Measurements from ENCODE around the gene ALPG.
"Not testable (repeated sequence)": the region's sequence is repeated elsewhere in the genome, so short reads cannot be mapped to it uniquely, and the experiment has no call there.

DNA sequence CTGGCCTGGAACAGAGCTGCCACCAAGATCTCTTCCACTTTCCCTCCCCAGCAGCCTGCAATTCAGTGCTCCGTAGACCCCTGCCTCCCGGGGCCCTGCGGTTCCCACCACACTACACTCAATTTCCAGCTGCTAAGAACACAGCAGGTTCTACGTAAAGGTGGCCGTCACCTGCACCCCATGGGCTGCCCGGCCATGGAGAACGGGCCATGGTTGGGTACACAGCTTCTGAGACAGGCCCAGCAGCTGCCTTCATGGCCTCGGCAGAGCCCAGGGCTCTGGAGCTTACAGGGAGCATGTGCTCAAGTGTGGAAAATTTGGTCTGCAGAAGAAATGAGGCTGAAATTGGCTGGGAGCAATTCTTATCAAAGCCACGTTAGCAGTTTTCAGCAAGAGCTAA lies 27.0 kb downstream of the ALPG start:
- TF ChIP-seq CTCF (CRISPR knock-in tag; IDR thresholded peaks at IDR 0.05); ISX (CRISPR knock-in tag; conservative IDR thresholded peaks at IDR 0.05); FOXK2 (IDR thresholded peaks at IDR 0.05); MLX (CRISPR knock-in tag; IDR thresholded peaks at IDR 0.05); CCDC6 (CRISPR knock-in tag; IDR thresholded peaks at IDR 0.05); RNF2 (conservative IDR thresholded peaks at IDR 0.05; ENCODE audit: low read depth): not testable (repeated sequence)
- TF ChIP-seq, protein P1, sequence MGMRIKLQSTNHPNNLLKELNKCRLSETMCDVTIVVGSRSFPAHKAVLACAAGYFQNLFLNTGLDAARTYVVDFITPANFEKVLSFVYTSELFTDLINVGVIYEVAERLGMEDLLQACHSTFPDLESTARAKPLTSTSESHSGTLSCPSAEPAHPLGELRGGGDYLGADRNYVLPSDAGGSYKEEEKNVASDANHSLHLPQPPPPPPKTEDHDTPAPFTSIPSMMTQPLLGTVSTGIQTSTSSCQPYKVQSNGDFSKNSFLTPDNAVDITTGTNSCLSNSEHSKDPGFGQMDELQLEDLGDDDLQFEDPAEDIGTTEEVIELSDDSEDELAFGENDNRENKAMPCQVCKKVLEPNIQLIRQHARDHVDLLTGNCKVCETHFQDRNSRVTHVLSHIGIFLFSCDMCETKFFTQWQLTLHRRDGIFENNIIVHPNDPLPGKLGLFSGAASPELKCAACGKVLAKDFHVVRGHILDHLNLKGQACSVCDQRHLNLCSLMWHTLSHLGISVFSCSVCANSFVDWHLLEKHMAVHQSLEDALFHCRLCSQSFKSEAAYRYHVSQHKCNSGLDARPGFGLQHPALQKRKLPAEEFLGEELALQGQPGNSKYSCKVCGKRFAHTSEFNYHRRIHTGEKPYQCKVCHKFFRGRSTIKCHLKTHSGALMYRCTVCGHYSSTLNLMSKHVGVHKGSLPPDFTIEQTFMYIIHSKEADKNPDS (CRISPR knock-in tag; IDR thresholded peaks at IDR 0.05), result not testable (repeated sequence)
- TF ChIP-seq, protein P2, sequence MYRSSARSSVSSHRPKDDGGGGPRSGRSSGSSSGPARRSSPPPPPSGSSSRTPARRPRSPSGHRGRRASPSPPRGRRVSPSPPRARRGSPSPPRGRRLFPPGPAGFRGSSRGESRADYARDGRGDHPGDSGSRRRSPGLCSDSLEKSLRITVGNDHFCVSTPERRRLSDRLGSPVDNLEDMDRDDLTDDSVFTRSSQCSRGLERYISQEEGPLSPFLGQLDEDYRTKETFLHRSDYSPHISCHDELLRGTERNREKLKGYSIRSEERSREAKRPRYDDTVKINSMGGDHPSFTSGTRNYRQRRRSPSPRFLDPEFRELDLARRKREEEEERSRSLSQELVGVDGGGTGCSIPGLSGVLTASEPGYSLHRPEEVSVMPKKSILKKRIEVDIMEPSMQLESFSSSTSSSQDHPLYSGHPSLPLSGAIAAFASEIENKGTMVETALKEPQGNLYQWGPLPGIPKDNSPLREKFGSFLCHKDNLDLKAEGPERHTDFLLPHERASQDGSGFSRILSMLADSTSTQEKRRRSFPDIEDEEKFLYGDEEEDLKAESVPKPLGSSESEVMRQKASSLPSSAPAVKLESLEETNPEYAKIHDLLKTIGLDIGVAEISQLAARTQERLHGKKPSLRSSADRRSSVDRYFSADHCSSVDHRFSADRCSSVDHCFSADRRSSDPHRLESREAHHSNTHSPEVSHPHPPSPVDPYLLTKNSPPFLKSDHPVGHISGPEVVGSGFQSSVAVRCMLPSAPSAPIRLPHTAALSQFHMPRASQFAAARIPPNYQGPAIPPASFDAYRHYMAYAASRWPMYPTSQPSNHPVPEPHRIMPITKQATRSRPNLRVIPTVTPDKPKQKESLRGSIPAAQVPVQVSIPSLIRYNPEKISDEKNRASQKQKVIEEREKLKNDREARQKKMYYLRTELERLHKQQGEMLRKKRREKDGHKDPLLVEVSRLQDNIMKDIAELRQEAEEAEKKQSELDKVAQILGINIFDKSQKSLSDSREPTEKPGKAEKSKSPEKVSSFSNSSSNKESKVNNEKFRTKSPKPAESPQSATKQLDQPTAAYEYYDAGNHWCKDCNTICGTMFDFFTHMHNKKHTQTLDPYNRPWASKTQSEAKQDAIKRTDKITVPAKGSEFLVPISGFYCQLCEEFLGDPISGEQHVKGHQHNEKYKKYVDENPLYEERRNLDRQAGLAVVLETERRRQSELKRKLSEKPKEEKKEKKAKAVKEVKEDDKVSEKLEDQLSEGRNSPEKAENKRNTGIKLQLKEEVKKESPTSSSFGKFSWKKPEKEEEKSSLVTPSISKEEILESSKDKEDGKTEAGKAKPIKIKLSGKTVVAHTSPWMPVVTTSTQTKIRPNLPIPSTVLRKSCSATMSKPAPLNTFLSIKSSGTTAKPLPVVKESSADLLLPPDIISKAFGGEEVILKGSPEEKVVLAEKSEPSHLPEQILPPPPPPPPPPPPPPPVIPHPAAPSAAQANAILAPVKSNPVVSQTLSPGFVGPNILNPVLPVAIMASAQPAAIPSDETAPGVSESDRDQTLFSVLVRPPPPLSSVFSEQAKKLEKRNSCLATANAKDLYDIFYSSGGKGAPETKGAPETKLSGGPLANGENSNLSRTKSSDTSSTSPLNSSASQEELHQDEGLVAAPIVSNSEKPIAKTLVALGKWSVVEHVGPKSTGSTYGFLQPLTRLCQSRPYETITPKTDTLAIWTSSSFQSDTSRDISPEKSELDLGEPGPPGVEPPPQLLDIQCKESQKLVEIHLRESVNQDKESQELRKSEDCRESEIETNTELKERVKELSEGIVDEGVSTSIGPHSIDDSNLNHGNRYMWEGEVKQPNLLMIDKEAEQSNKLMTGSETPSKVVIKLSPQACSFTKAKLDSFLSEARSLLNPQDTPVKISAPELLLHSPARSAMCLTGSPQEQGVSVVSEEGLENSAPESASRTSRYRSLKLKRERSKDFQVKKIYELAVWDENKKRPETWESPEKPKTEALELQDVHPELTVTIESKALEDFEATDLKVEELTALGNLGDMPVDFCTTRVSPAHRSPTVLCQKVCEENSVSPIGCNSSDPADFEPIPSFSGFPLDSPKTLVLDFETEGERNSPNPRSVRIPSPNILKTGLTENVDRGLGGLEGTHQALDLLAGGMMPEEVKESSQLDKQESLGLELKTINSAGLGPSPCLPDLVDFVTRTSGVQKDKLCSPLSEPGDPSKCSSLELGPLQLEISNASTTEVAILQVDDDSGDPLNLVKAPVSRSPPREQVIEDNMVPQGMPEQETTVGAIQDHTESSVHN (CRISPR knock-in tag; IDR thresholded peaks at IDR 0.05), result not testable (repeated sequence)

Data from HepG2 (cell line).